Tibial nerve (tissue), 4 donors: ENCODE results near the gene ARHGEF17. TPM values are rescaled to one million over a fixed set of nuclear protein-coding genes. Genes with fewer than 3 reads are reported as not detected.

Experiments used
- DNase-seq, 2 donors: peaks; one replicate each; pipeline ENCODE4 v3.0.0-alpha.2; 2019; ENCODE audit warnings: low spot score in 2 of 2
- H3K27ac ChIP-seq, 4 donors: fragments of 200-600 bp; sonication (generic) in 3 of 4; one replicate each; pipeline ENCODE4 v1.5.1; 2017 to 2019; ENCODE audit warnings: mild to moderate bottlenecking in 1 of 4
- H3K27me3 ChIP-seq, 2 donors: fragments of 200-600 bp; sonication (generic) in 1 of 2; one replicate each; pipeline versions ENCODE4 v1.5.1 to v1.6.0; 2017 to 2019
- H3K36me3 ChIP-seq, 3 donors: fragments of 200-600 bp; sonication (generic); one replicate each; pipeline ENCODE4 v1.5.1; 2018 to 2019
- H3K4me1 ChIP-seq, 4 donors: fragments of 200-600 bp; sonication (generic) in 3 of 4; one replicate each; pipeline ENCODE4 v1.5.1; 2017 to 2019
- H3K4me3 ChIP-seq, 4 donors: fragments of 200-600 bp; sonication (generic) in 3 of 4; one replicate each; pipeline ENCODE4 v1.5.1; 2017 to 2019; ENCODE audit warnings: mild to moderate bottlenecking in 1 of 4, moderate library complexity in 1 of 4
- H3K9me3 ChIP-seq, 4 donors: fragments of 200-600 bp; sonication (generic) in 3 of 4; one replicate each; pipeline ENCODE4 v1.5.1; 2017 to 2019
- CTCF ChIP-seq, 5 experiments: fragments of 200-600 bp in 3 of 5; fragments of 450-650 bp in 2 of 5; sonication (generic) in 3 of 5; IDR thresholded peaks; one replicate each; pipeline ENCODE4 v1.5.1; 2016 to 2019; ENCODE audit warnings: antibody characterized with exemption in 5 of 5, mild to moderate bottlenecking in 3 of 5, moderate library complexity in 2 of 5
- EP300 ChIP-seq, 2 donors: sonication (generic); formaldehyde crosslinking; IDR thresholded peaks; one replicate each; pipeline ENCODE4 v1.6.1; 2017; ENCODE audit warnings: antibody characterized with exemption in 2 of 2, mild to moderate bottlenecking in 1 of 2
- POLR2A ChIP-seq, 2 donors: fragments of 450-650 bp; IDR thresholded peaks; one replicate each; pipeline ENCODE4 v1.6.1; 2017; ENCODE audit warnings: antibody characterized with exemption in 2 of 2, mild to moderate bottlenecking in 2 of 2, moderate library complexity in 2 of 2
- WGBS, 2 donors: methylation state at CpG; one replicate each; pipeline ENCODE4 v1.1.5; 2018; 5-methylcytosine and 5-hydroxymethylcytosine counted together
- total RNA-seq, 4 donors: library from RNA; depleted of rRNA; stranded (reverse); fragments of >200 nt; gene quantifications; one replicate each; pipeline ENCODE4 v1.1.0, GENCODE V29; 2016

Gene ARHGEF17
- 100 to 1,000 TPM; 102 to 135 (median 112) TPM for total RNA-seq

GRCh38 chr11:73308003-73308960, at the start of gene ARHGEF17:
Gene ARHGEF17 (plus strand): TSS chr11:73308276. CDS start chr11:73308639, 363 bp downstream.
- H3K36me3 ChIP-seq: peaks cover 0 to 13% (median 2%) of the 10 kb centered on the region in 3 donors
- TF ChIP-seq POLR2A (IDR thresholded peaks at IDR 0.05) (no peak), EP300 (IDR thresholded peaks at IDR 0.05) (peak in 1 of 2 donors; percentile 62)
- peak; percentile 49 to 52 for DNase-seq
- no peaks in the 10 kb centered on the region for H3K9me3 ChIP-seq
- H3K4me3 ChIP-seq: peak within 1 kb of the TSS; percentile 71 to 90 (median 80)
- peaks cover 0 to 49% (median 32%) of the 10 kb centered on the region in 4 donors for H3K4me1 ChIP-seq
- 0 to 3% methylated on average over 47 to 48 of the region's 105 CpGs for WGBS, 2 donors
- peak within 1 kb of the TSS; percentile 94 to 99 (median 98) for H3K27ac ChIP-seq
- H3K27me3 ChIP-seq: no peaks in the 10 kb centered on the region

DNA sequence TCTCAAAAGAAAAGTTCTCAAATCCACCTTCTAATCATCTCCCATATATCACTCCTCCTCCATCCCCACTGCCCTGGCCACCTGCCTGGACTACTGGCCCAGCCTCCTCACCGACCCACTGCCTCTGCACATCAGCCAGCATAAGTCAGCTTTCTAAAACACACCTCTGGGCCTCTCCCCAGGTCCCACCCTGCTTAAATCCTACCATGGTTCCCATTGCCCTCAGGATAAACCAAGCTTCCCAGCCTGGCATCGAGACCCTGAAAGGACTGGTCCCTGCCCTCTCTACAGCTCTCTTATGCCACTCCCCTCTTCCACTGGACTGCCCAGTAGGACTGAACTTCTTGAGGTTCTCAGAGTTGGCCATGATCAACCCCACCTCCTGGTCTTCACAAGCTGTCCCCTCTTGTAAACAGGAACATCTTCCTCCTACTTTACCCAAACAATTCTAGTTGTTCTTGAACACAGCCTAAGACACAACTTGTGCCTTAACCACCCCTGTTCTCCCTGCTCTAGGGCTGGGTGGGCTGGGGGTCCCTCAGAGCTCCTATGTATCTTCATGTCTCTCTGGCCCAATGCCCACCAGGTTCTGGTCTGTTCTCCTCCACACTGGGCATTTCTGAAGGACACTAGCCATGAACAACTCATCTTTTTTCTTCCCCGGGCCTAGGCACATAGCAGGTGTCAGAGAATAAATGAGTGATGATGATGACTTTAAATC, 48.5 kb upstream of the ARHGEF17 start:
- TF ChIP-seq CTCF (IDR thresholded peaks at IDR 0.05) (no peak), POLR2A (IDR thresholded peaks at IDR 0.05) (no peak)

GRCh38 chr11:73260127-73260457, 48.0 kb upstream of the ARHGEF17 start:
- Histone ChIP-seq H3K27ac (no peak overlapping the region), H3K4me1 (peaks cover 0 to 21% (median 9%) of the 10 kb centered on the region in 4 donors), H3K4me3 (no peak overlapping the region), H3K27me3 (peaks cover 0 to 20% of the 10 kb centered on the region in 2 donors), H3K9me3 (no peaks in the 10 kb centered on the region), H3K36me3 (no peaks in the 10 kb centered on the region)
- TF ChIP-seq POLR2A (IDR thresholded peaks at IDR 0.05) (no peak), EP300 (IDR thresholded peaks at IDR 0.05) (no peak), CTCF (IDR thresholded peaks at IDR 0.05) (no peak)
- DNase-seq: no peak

More for the DNA sequence above, 48.5 kb upstream of the ARHGEF17 start:
- no peak overlapping the region for H3K27ac ChIP-seq
- 93 to 96% methylated on average over 3 of the region's 3 CpGs for WGBS, 2 donors
- no peak overlapping the region for H3K4me3 ChIP-seq
- no peak for DNase-seq
- peaks cover 0 to 15% of the 10 kb centered on the region in 2 donors for H3K27me3 ChIP-seq
- H3K4me1 ChIP-seq: peaks cover 0 to 20% (median 9%) of the 10 kb centered on the region in 4 donors
- no peaks in the 10 kb centered on the region for H3K36me3 ChIP-seq
- no peaks in the 10 kb centered on the region for H3K9me3 ChIP-seq

- no peak for DNase-seq
- Histone ChIP-seq H3K9me3 (no peaks in the 10 kb centered on the region), H3K27me3 (peaks cover 0 to 30% of the 10 kb centered on the region in 2 donors), H3K4me1 (peaks cover 0 to 13% (median 4%) of the 10 kb centered on the region in 4 donors), H3K4me3 (no peak overlapping the region), H3K27ac (no peak overlapping the region), H3K36me3 (no peaks in the 10 kb centered on the region)
- TF ChIP-seq POLR2A (IDR thresholded peaks at IDR 0.05): no peak
- no peak for TF ChIP-seq CTCF (IDR thresholded peaks at IDR 0.05)
- no peak for TF ChIP-seq EP300 (IDR thresholded peaks at IDR 0.05)
- WGBS, 2 donors: 65 to 66% methylated on average over 5 of the region's 5 CpGs
Measured at GRCh38 chr11:73262851-73263495, 45.1 kb upstream of the ARHGEF17 start.

- Histone ChIP-seq H3K4me1 (peaks cover 0 to 6% (median 0%) of the 10 kb centered on the region in 4 donors), H3K4me3 (no peak overlapping the region), H3K36me3 (no peaks in the 10 kb centered on the region), H3K27ac (no peak overlapping the region), H3K27me3 (peaks cover 0 to 30% of the 10 kb centered on the region in 2 donors), H3K9me3 (no peaks in the 10 kb centered on the region)
- WGBS, 2 donors: 83 to 86% methylated on average over 2 of the region's 2 CpGs
- DNase-seq: no peak
- no peak for TF ChIP-seq EP300 (IDR thresholded peaks at IDR 0.05)
- no peak for TF ChIP-seq POLR2A (IDR thresholded peaks at IDR 0.05)
- TF ChIP-seq CTCF (IDR thresholded peaks at IDR 0.05): no peak
Measured at GRCh38 chr11:73263640-73264039, 44.4 kb upstream of the ARHGEF17 start.
